GM10266 (cell line): Measurements from ENCODE around the gene SMYD2.

Experiments
- DNase-seq: peaks from one replicate; pipeline ENCODE4 v3.0.0; 2012; ENCODE audit errors: extremely low spot score
- CTCF ChIP-seq: IDR thresholded peaks from 2 replicates; pipeline ENCODE4 v1.5.1; 2012; ENCODE audit warnings: mild to moderate bottlenecking, low read depth; ENCODE audit not compliant: control insufficient read depth, insufficient read depth; ENCODE audit errors: missing control alignments

The SMYD2 gene

GRCh38 chr1:214292322-214292721 lies 11.4 kb downstream of the SMYD2 start:
- DNase-seq: no peak
- no peak for TF ChIP-seq CTCF

GRCh38 chr1:214295934-214296333 lies 15.0 kb downstream of the SMYD2 start:
- TF ChIP-seq CTCF: no peak
- DNase-seq: no peak

DNA sequence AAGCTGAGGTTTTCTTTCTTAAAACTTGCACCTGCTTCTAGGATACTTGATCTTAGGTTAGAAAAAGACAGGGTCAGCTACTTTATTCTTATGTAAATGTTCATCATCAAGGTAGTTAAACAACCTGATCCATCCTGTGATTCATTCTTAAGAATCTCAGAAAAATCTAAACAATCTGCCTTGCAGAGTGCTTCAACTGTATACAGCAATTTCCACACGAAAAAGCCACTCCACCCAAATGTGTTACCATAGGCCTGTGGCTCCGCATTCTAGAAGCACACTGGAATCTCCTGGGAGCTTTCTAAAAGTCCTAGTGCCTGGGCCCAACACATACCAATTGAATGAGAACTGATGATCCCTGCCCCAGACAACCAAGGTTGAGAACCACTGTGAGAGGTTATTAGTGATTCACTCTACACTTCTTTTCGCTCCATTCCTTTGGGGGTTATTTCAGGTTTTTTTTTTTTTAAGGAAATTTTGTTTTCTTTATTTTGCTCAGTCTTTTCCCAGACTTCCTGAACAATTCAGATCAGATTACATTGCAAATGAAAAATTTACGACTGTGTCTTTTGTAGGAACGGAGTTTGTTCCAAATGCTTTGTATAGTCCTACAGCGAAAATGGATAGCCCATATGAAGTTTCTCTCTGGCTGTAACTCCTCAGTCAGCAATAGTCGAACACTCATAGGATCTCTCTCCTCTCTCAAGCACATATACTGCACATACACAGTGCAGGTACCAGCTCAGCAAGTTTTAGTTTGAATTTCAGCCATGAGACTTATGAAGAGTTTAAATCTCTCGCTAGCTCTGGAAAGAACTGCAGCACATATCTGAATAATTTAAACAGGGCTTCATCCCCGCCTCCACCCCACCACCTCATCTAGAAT lies 16.1 kb downstream of the SMYD2 start:
- no peak for TF ChIP-seq CTCF
- no peak for DNase-seq

- DNase-seq: no peak
- no peak for TF ChIP-seq CTCF
Observed at GRCh38 chr1:214300149-214300780, 19.3 kb downstream of the SMYD2 start.

DNA sequence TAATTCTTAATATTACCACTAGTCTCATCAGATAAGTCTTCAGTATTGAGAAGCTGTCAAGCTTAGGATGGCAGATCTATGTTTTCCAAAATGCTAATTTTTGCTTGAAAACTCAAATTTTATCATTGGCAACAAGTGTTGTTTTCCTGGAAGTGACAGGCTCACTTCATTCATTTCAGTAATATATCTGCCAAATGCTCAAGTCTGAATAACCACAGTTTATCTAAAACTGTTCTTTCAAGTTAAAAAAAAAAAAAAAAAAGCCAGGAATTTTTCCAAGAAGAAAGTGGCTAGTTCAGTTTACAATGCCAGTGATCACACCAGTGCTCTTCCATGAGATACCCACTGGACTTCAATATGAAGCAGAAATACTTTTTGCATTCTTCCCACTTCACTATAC lies 20.6 kb downstream of the SMYD2 start:
- no peak for DNase-seq
- TF ChIP-seq CTCF: no peak

DNA sequence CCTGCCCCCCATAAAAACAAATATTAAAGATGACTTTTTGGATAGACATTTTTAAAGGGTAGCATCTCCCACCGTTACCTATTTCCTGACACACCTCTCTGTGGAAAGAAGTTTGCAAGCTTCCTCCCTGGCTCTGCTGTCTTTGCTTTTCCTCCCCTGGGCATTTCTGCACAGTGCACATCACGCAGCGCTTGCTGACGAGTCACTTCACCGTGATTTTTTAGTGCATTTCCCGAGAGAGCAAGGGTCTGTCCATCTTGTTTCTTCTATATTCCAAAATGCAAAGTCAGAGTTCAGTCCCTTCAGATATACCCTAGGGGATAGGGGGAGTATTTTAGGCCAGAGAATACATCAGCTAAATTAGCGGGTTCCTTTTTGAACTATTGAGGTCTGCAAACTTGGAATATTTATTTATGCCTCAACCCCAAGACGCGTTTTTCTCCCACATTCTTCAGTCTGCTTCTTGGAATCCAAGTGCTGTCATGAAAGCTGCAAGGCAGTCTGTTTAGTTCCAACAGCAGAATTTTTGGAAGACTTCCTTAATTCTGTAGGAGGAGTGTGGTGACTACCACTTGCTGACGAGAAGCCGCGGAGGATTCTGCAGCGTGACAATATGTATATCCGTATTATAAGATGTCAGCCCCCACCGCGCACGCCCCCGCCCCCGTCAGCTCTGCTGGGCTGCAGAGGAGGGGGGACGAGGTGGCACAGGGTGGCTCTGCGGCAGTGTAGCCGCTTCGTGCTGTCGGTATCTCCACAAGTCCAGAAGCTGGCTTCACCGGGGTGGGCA lies 22.4 kb downstream of the SMYD2 start:
- no peak for TF ChIP-seq CTCF
- no peak for DNase-seq

DNA sequence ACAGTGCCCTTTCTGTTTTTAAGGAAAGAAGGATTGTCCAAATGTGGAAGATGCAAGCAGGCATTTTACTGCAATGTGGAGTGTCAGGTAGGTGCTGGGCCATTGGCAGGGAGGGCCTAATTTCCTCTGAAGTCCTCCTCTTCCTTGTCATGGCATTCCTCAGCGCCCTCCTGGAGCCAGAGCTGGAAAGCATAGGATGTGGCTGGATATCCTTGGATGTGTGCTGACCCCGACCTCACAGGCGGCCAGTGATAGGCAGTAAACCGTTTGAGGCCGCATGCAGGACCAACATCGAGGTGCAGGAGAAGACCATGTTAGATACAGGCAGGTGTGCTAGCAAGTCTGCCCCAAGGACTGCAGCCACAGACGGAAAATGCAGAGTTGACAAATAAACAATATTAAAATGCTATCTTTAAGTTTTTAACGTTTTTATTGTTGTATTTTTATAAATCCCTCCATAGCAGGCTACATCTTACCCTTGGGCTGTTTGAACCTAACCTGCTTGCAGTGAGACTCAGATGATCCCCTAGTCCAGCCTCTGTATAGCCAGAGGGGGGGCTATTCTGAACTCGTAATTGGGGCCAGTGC lies 24.3 kb downstream of the SMYD2 start:
- DNase-seq: no peak
- TF ChIP-seq CTCF: no peak
